Progenitor cell of endocrine pancreas (in vitro differentiated cells): Measurements from ENCODE around the gene FZR1. TPM values are rescaled to one million over a fixed set of nuclear protein-coding genes. Genes with fewer than 3 reads are reported as not detected.
"Not testable (repeated sequence)": the region's sequence is repeated elsewhere in the genome, so short reads cannot be mapped to it uniquely, and the experiment has no call there.

Source experiments
- DNase-seq: peaks from one replicate; pipeline ENCODE4 v3.0.0; 2021; ENCODE audit warnings: low spot score; ENCODE audit not compliant: unreplicated experiment
- H3K27ac Mint-ChIP-seq: 2 replicates; pipeline ENCODE4 v1.8.0; 2021; ENCODE audit warnings: mild to moderate bottlenecking, moderate library complexity, mixed read lengths
- H3K27me3 Mint-ChIP-seq: 2 replicates; pipeline ENCODE4 v1.8.0; 2021; ENCODE audit warnings: mixed read lengths
- H3K36me3 Mint-ChIP-seq: 2 replicates; pipeline ENCODE4 v1.8.0; 2022; ENCODE audit warnings: mixed read lengths; ENCODE audit not compliant: insufficient read depth
- H3K4me1 Mint-ChIP-seq: 2 replicates; pipeline ENCODE4 v1.8.0; 2021; ENCODE audit warnings: low read depth, mixed read lengths
- H3K4me3 Mint-ChIP-seq: 2 replicates; pipeline ENCODE4 v1.8.0; 2021; ENCODE audit warnings: low read depth, mild to moderate bottlenecking, moderate library complexity, mixed read lengths
- H3K9me3 Mint-ChIP-seq: 2 replicates; pipeline ENCODE4 v1.8.0; 2021; ENCODE audit warnings: low read depth, mixed read lengths
- CTCF ChIP-seq: fragments of 200-600 bp; sonication (generic); IDR thresholded peaks from one replicate; pipeline ENCODE4 v1.5.0; 2021; ENCODE audit warnings: antibody characterized with exemption, mild to moderate bottlenecking; ENCODE audit not compliant: unreplicated experiment
- total RNA-seq: library from RNA; stranded (reverse); gene quantifications from 2 replicates; pipeline ENCODE4 v1.2.1, GENCODE V29; 2021

The FZR1 gene
- total RNA-seq, 1 donor from 2014 or later: 70.5 TPM

- peak; percentile 89 for DNase-seq
- Mint-ChIP-seq H3K9me3 (no peaks in the 10 kb centered on the region), H3K27ac (peak within 1 kb of the TSS; percentile 80), H3K36me3 (no peaks in the 10 kb centered on the region), H3K4me3 (peak within 1 kb of the TSS; percentile 87), H3K4me1 (peaks cover 9% of the 10 kb centered on the region), H3K27me3 (peaks cover 2% of the 10 kb centered on the region)
- TF ChIP-seq CTCF: no peak
Observed at GRCh38 chr19:3557461-3558248, 51.5 kb downstream of the FZR1 start, which contains the start of gene MFSD12. MFSD12 (minus strand) TSS chr19:3557586; CDS start chr19:3557403, 183 bp downstream.

- Mint-ChIP-seq H3K4me1 (no peaks in the 10 kb centered on the region), H3K27ac (no peak overlapping the region), H3K27me3 (peaks cover 2% of the 10 kb centered on the region), H3K9me3 (no peaks in the 10 kb centered on the region), H3K4me3 (no peak overlapping the region), H3K36me3 (no peaks in the 10 kb centered on the region)
- no peak for DNase-seq
- TF ChIP-seq CTCF: no peak
Observed at GRCh38 chr19:3563709-3564524, 57.8 kb downstream of the FZR1 start.

GRCh38 chr19:3565139-3565538, 59.0 kb downstream of the FZR1 start:
- no peak for TF ChIP-seq CTCF
- Mint-ChIP-seq H3K9me3 (no peaks in the 10 kb centered on the region), H3K27ac (no peak overlapping the region), H3K27me3 (no peaks in the 10 kb centered on the region), H3K4me1 (no peaks in the 10 kb centered on the region), H3K4me3 (no peak overlapping the region), H3K36me3 (no peaks in the 10 kb centered on the region)
- no peak for DNase-seq

GRCh38 chr19:3570042-3570441, 63.9 kb downstream of the FZR1 start:
- DNase-seq, H3K9me3 Mint-ChIP-seq, H3K27me3 Mint-ChIP-seq, H3K27ac Mint-ChIP-seq, H3K4me1 Mint-ChIP-seq, H3K4me3 Mint-ChIP-seq, H3K36me3 Mint-ChIP-seq: not testable (repeated sequence)

GRCh38 chr19:3570606-3571011, 64.5 kb downstream of the FZR1 start:
- peaks cover 9% of the 10 kb centered on the region for H3K27me3 Mint-ChIP-seq
- H3K4me1 Mint-ChIP-seq: peaks cover 11% of the 10 kb centered on the region
- no peak for DNase-seq
- no peak overlapping the region for H3K27ac Mint-ChIP-seq
- peaks cover 10% of the 10 kb centered on the region for H3K36me3 Mint-ChIP-seq
- TF ChIP-seq CTCF: no peak
- H3K4me3 Mint-ChIP-seq: no peak overlapping the region
- no peaks in the 10 kb centered on the region for H3K9me3 Mint-ChIP-seq
